Fibroblast of lung (primary cell): ENCODE measurements around the gene NRXN2.

Experiments
- CTCF ChIP-seq, 2 donors: IDR thresholded peaks in 1 of 2; conservative IDR thresholded peaks in 1 of 2; 1 replicate in 1 of 2; 2 replicates in 1 of 2; pipeline ENCODE4 v1.5.1; 2011 to 2012; ENCODE audit warnings: low read length in 2 of 2, control low read depth in 1 of 2, inconsistent platforms in 1 of 2, low read depth in 1 of 2, mild to moderate bottlenecking in 1 of 2
- EZH2 ChIP-seq: IDR thresholded peaks from 2 replicates; pipeline ENCODE4 v1.5.1; 2012; ENCODE audit warnings: low read length, control low read depth, mild to moderate bottlenecking; ENCODE audit errors: missing control alignments

- TF ChIP-seq CTCF (conservative IDR thresholded peaks at IDR 0.05 in 1 of 2, IDR thresholded peaks at IDR 0.05 in 1 of 2; ENCODE audit: low read depth in 1 of 2, low read length in 2 of 2) (no peak), EZH2 (no peak)
Measured at GRCh38 chr11:64676261-64676615, 46.8 kb downstream of the NRXN2 start.
